SU-DHL-6 (cell line): Measurements from ENCODE around the gene SUN3.

Source experiments
- CTCF ChIP-seq: fragments of 200-600 bp; sonication (generic); IDR thresholded peaks from one replicate; pipeline ENCODE4 v1.5.1; 2017; ENCODE audit warnings: antibody characterized with exemption, mild to moderate bottlenecking, low read length, moderate library complexity; ENCODE audit not compliant: insufficient read depth, poor library complexity, severe bottlenecking
- EZH2phosphoT487 ChIP-seq: fragments of 200-600 bp; sonication (generic), shearing (Covaris generic); conservative IDR thresholded peaks from 2 replicates; pipeline ENCODE4 v1.6.1; 2018; ENCODE audit warnings: mild to moderate bottlenecking, antibody characterized with exemption, low read length, moderate library complexity, mixed read lengths

DNA sequence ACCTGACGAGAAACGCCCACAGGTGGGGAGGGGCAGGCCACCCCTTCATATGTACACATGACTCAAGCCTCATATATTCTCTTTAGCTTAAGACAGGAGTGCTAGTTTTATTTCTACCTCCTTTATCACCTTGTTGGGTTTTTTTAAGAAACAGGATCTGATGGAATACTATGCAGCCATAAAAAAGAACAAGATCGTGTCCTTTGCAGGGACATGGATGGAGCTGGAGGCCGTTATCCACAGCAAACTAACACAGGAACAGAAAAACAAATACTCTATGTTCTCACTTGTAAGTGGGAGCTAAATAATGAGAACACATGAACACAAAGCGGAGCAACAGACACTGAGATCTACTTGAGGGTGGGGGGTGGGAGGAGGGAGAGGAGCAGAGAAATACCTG, 38.3 kb downstream of the SUN3 start:
- TF ChIP-seq CTCF = no peak
- TF ChIP-seq EZH2phosphoT487 = no peak
